Measurements from ENCODE around the gene UBE2C. TPM values are rescaled to one million over a fixed set of nuclear protein-coding genes. Genes with fewer than 3 reads are reported as not detected.
"Not testable (repeated sequence)": the region's sequence is repeated elsewhere in the genome, so short reads cannot be mapped to it uniquely, and the experiment has no call there.

UBE2C gene
- total RNA-seq, 4 donors from 2014 or later = 0.45 to 5.8 (median 2.6) TPM; not detected in 1

DNA sequence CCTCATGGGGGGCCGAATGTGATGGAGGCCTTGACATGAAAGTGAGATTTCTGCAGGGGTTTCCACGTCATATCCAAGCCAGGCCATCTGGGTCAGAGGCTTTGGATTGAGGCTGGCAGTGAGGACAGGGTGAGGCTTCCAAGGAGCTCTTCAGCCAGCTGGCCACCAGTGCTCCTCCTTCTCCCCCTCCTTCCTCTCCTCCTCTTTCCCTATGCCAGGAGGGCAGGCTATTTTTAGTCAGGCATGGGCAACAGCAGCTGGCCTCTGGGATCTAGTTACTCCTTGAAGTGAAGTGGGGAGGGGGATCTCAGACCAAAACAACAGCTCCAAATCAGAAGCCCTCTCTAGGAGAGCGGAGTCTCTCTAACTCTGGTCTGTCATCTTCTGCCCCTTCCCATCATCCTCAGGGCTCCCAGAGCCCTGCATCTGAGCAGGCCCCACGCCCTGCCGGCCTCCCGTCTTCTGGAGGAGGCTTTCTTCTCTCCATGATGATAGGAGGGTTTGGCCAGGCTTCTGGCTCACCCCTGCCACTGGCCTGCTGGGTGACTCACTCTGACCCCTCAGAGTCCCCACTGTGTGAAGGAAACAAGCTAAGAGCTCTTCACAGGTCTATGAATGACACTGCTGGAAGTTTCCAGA, 14.1 kb downstream of the UBE2C start:
- peaks cover 22 to 55% of the 10 kb centered on the region in 2 donors for H3K4me1 ChIP-seq

GRCh38 chr20:45827030-45827652, 14.7 kb downstream of the UBE2C start, which contains the start of gene TNNC2:
TSS of gene TNNC2 (minus strand) at chr20:45827312. CDS start at chr20:45827248, 64 bp downstream.
- Histone ChIP-seq H3K27me3 (no peaks in the 10 kb centered on the region), H3K27ac (peak within 1 kb of the TSS; percentile 59 to 83 (median 79)), H3K9me3 (no peaks in the 10 kb centered on the region), H3K36me3 (no peaks in the 10 kb centered on the region), H3K4me3 (replicated peaks in 1 of 3) (no peak within 1 kb of the TSS), H3K4me1 (peaks cover 22 to 55% of the 10 kb centered on the region in 2 donors)
- 88 to 91% methylated on average over 8 of the region's 8 CpGs for WGBS, 2 donors
- intact Hi-C loops (cut with DNase I) = no loop called here
- DNase-seq = no peak
- TF ChIP-seq, protein P1, sequence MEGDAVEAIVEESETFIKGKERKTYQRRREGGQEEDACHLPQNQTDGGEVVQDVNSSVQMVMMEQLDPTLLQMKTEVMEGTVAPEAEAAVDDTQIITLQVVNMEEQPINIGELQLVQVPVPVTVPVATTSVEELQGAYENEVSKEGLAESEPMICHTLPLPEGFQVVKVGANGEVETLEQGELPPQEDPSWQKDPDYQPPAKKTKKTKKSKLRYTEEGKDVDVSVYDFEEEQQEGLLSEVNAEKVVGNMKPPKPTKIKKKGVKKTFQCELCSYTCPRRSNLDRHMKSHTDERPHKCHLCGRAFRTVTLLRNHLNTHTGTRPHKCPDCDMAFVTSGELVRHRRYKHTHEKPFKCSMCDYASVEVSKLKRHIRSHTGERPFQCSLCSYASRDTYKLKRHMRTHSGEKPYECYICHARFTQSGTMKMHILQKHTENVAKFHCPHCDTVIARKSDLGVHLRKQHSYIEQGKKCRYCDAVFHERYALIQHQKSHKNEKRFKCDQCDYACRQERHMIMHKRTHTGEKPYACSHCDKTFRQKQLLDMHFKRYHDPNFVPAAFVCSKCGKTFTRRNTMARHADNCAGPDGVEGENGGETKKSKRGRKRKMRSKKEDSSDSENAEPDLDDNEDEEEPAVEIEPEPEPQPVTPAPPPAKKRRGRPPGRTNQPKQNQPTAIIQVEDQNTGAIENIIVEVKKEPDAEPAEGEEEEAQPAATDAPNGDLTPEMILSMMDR (IDR thresholded peaks at IDR 0.05) = no peak
- no peak for TF ChIP-seq POLR2A (IDR thresholded peaks at IDR 0.05)

More for the DNA sequence above, 14.1 kb downstream of the UBE2C start:
- 49 to 75% methylated on average over 2 to 6 of the region's 6 CpGs for WGBS, 2 donors
- Histone ChIP-seq H3K27ac (peak overlapping the region; percentile 59 to 83 (median 79)), H3K36me3 (no peaks in the 10 kb centered on the region), H3K4me3 (replicated peaks in 1 of 3) (no peak overlapping the region), H3K27me3 (no peaks in the 10 kb centered on the region), H3K9me3 (no peaks in the 10 kb centered on the region)
- intact Hi-C loops (cut with DNase I) = no loop called here
- TF ChIP-seq, protein P1 (IDR thresholded peaks at IDR 0.05) = no peak
- TF ChIP-seq POLR2A (IDR thresholded peaks at IDR 0.05) = no peak
- DNase-seq = peak; percentile 60 to 68

- TF ChIP-seq, protein P1 (IDR thresholded peaks at IDR 0.05) = no peak
- TF ChIP-seq POLR2A (IDR thresholded peaks at IDR 0.05) = no peak
- intact Hi-C loops (cut with DNase I) = no loop called here
- no peak overlapping the region for H3K4me3 ChIP-seq (replicated peaks in 1 of 3)
- no peaks in the 10 kb centered on the region for H3K36me3 ChIP-seq
- H3K9me3 ChIP-seq = no peaks in the 10 kb centered on the region
- H3K4me1 ChIP-seq = peaks cover 22 to 54% of the 10 kb centered on the region in 2 donors
- no peak for DNase-seq
- peak overlapping the region in 2 of 3 donors; percentile 79 to 83 for H3K27ac ChIP-seq
- 83 to 90% methylated on average over 5 to 6 of the region's 6 CpGs for WGBS, 2 donors
- H3K27me3 ChIP-seq = no peaks in the 10 kb centered on the region
These were observed 15.3 kb downstream of the UBE2C start for GRCh38 chr20:45827712-45828111.

DNA sequence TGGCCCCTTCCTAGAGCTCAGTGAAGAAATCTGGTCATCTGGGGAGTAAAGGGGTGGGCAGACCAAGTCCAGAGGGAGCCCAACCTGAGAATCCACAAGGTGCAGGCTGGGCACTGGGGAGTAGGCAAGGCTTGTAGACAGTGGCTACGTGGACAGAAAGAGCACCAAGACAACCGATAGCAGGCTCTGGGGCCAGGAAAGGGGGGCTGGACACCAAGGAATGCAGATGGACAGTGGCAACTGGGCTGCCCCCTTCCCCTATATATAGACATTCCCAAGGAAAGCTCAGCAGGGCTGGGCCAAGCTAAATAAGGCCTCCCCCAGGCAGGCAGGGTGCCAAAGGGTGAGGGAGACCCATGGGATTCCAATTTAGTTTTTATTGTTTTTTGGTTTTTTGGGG, 16.1 kb downstream of the UBE2C start:
- H3K36me3 ChIP-seq = no peaks in the 10 kb centered on the region
- peaks cover 22 to 50% of the 10 kb centered on the region in 2 donors for H3K4me1 ChIP-seq
- TF ChIP-seq, protein P1 (IDR thresholded peaks at IDR 0.05) = no peak
- TF ChIP-seq POLR2A (IDR thresholded peaks at IDR 0.05) = no peak
- H3K9me3 ChIP-seq = no peaks in the 10 kb centered on the region
- intact Hi-C loops (cut with DNase I) = no loop called here
- 26 to 44% methylated on average over 2 of the region's 2 CpGs for WGBS, 2 donors
- H3K4me3 ChIP-seq (replicated peaks in 1 of 3) = no peak overlapping the region
- DNase-seq = peak; percentile 37 to 60
- H3K27me3 ChIP-seq = no peaks in the 10 kb centered on the region
- peak overlapping the region; percentile 47 to 89 (median 80) for H3K27ac ChIP-seq

GRCh38 chr20:45829673-45830106, 17.2 kb downstream of the UBE2C start:
- intact Hi-C loops (cut with DNase I); H3K36me3 ChIP-seq; DNase-seq; H3K9me3 ChIP-seq; H3K27me3 ChIP-seq; H3K4me3 ChIP-seq (replicated peaks in 1 of 3): not testable (repeated sequence)
- Histone ChIP-seq H3K27ac (peak overlapping the region in 2 of 3 donors; percentile 80 to 89), H3K4me1 (peaks cover 14 to 44% of the 10 kb centered on the region in 2 donors)
- WGBS, 2 donors = 86 to 95% methylated on average over 4 of the region's 4 CpGs

All from thyroid gland (tissue), 4 donors.